Endodermal cell (in vitro differentiated cells): Measurements from ENCODE around the gene ANGPTL8. TPM values are rescaled to one million over a fixed set of nuclear protein-coding genes. Genes with fewer than 3 reads are reported as not detected.

ENCODE experiments used
- DNase-seq: peaks from one replicate; pipeline ENCODE4 v3.0.0-alpha.2; 2017
- H3K27ac ChIP-seq: 2 replicates; pipeline ENCODE4 v1.5.1; 2013; ENCODE audit warnings: mild to moderate bottlenecking, low read depth, low read length, moderate library complexity
- H3K27me3 ChIP-seq: 2 replicates; pipeline ENCODE4 v1.6.1; 2013; ENCODE audit warnings: mild to moderate bottlenecking, low read length, moderate library complexity; ENCODE audit not compliant: insufficient read depth, control insufficient read depth, poor library complexity, severe bottlenecking
- H3K36me3 ChIP-seq: 2 replicates; pipeline ENCODE4 v1.7.0; 2013; ENCODE audit warnings: mild to moderate bottlenecking, low read length, moderate library complexity; ENCODE audit not compliant: control insufficient read depth, insufficient read depth
- H3K4me1 ChIP-seq: one replicate; pipeline ENCODE4 v1.7.0; 2013; ENCODE audit warnings: low read length; ENCODE audit not compliant: control insufficient read depth, insufficient read depth
- H3K4me3 ChIP-seq: 2 replicates; pipeline ENCODE4 v1.5.1; 2013; ENCODE audit warnings: mild to moderate bottlenecking, low read length, moderate library complexity
- H3K9ac ChIP-seq: 2 replicates; pipeline ENCODE4 v1.6.1; 2013; ENCODE audit warnings: mild to moderate bottlenecking, low read length, moderate library complexity; ENCODE audit not compliant: poor library complexity, severe bottlenecking; ENCODE audit errors: extremely low read depth
- H3K9me3 ChIP-seq: 2 replicates; pipeline ENCODE4 v1.6.1; 2013; ENCODE audit warnings: mild to moderate bottlenecking, low read length, moderate library complexity; ENCODE audit not compliant: control insufficient read depth
- H3K27ac Mint-ChIP-seq: 2 replicates; pipeline ENCODE4 v1.8.0; 2020; ENCODE audit warnings: mixed read lengths
- H3K27me3 Mint-ChIP-seq: 2 replicates; pipeline ENCODE4 v1.8.0; 2021; ENCODE audit warnings: mild to moderate bottlenecking, mixed read lengths; ENCODE audit not compliant: insufficient read depth
- H3K36me3 Mint-ChIP-seq: 2 replicates; pipeline ENCODE4 v1.8.0; 2020; ENCODE audit warnings: low read depth, mixed read lengths
- H3K4me1 Mint-ChIP-seq: 2 replicates; pipeline ENCODE4 v1.8.0; 2020; ENCODE audit warnings: mixed read lengths
- H3K4me3 Mint-ChIP-seq: 2 replicates; pipeline ENCODE4 v1.8.0; 2020; ENCODE audit warnings: mild to moderate bottlenecking, moderate library complexity, mixed read lengths
- H3K9me3 Mint-ChIP-seq: 2 replicates; pipeline ENCODE4 v1.8.0; 2020; ENCODE audit warnings: mild to moderate bottlenecking, mixed read lengths
- WGBS, 2 experiments: methylation state at CpG; one replicate each; pipeline versions ENCODE4 v1.1.5 to v1.1.7; 2013; ENCODE audit warnings: missing lambda C conversion rate in 2 of 2, mixed read lengths in 1 of 2; ENCODE audit not compliant: insufficient coverage in 1 of 2, insufficient read length in 1 of 2; 5-methylcytosine and 5-hydroxymethylcytosine counted together
- total RNA-seq, 2 donors: library from RNA; stranded (reverse); fragmentation: NEBNext Ultra II Directional in 1 of 2; extraction: Animal tissue kit (Norgen Biotek cat#: 25700) in 1 of 2; gene quantifications; 2 replicates in 1 of 2; 3 replicates in 1 of 2; pipeline ENCODE4 v1.2.1, GENCODE V29; 2021
- TF ChIP-seq, protein P1 (sequence below): fragments of 200-600 bp; sonication (generic); conservative IDR thresholded peaks from 2 replicates; pipeline ENCODE4 v1.5.0; 2021; ENCODE audit warnings: antibody characterized with exemption, mild to moderate bottlenecking

ANGPTL8 gene
- total RNA-seq, 2 donors from 2014 or later = not detected

- H3K4me1 ChIP-seq = no peaks in the 10 kb centered on the region
- no peak for DNase-seq
- Mint-ChIP-seq H3K9me3 (peaks cover under 1% of the 10 kb centered on the region), H3K4me3 (no peak overlapping the region), H3K27me3 (no peaks in the 10 kb centered on the region), H3K36me3 (peaks cover 50% of the 10 kb centered on the region), H3K4me1 (no peaks in the 10 kb centered on the region), H3K27ac (no peak overlapping the region)
- TF ChIP-seq, protein P1, sequence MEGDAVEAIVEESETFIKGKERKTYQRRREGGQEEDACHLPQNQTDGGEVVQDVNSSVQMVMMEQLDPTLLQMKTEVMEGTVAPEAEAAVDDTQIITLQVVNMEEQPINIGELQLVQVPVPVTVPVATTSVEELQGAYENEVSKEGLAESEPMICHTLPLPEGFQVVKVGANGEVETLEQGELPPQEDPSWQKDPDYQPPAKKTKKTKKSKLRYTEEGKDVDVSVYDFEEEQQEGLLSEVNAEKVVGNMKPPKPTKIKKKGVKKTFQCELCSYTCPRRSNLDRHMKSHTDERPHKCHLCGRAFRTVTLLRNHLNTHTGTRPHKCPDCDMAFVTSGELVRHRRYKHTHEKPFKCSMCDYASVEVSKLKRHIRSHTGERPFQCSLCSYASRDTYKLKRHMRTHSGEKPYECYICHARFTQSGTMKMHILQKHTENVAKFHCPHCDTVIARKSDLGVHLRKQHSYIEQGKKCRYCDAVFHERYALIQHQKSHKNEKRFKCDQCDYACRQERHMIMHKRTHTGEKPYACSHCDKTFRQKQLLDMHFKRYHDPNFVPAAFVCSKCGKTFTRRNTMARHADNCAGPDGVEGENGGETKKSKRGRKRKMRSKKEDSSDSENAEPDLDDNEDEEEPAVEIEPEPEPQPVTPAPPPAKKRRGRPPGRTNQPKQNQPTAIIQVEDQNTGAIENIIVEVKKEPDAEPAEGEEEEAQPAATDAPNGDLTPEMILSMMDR = no peak
- H3K27me3 ChIP-seq = no peaks in the 10 kb centered on the region
- H3K9ac ChIP-seq = no peak overlapping the region
- peaks cover 21% of the 10 kb centered on the region for H3K36me3 ChIP-seq
- H3K4me3 ChIP-seq = no peak overlapping the region
- H3K27ac ChIP-seq = no peak overlapping the region
- peaks cover under 1% of the 10 kb centered on the region for H3K9me3 ChIP-seq
- WGBS, 2 experiments = 96 to 100% methylated on average over 1 of the region's 1 CpG
These were observed 12.7 kb upstream of the ANGPTL8 start for GRCh38 chr19:11226716-11227166.

- Histone ChIP-seq H3K4me1 (no peaks in the 10 kb centered on the region), H3K9me3 (no peaks in the 10 kb centered on the region), H3K27me3 (no peaks in the 10 kb centered on the region), H3K27ac (no peak overlapping the region), H3K36me3 (peaks cover 19% of the 10 kb centered on the region), H3K4me3 (no peak overlapping the region), H3K9ac (no peak overlapping the region)
- peaks cover 48% of the 10 kb centered on the region for H3K36me3 Mint-ChIP-seq
- WGBS, 2 experiments = 88 to 89% methylated on average over 9 to 14 of the region's 14 CpGs
- no peaks in the 10 kb centered on the region for H3K4me1 Mint-ChIP-seq
- H3K9me3 Mint-ChIP-seq = no peaks in the 10 kb centered on the region
- TF ChIP-seq, protein P1 = peak; percentile 68
- H3K27ac Mint-ChIP-seq = no peak overlapping the region
- H3K4me3 Mint-ChIP-seq = no peak overlapping the region
- DNase-seq = peak; percentile 96
- no peaks in the 10 kb centered on the region for H3K27me3 Mint-ChIP-seq
These were observed 12.1 kb upstream of the ANGPTL8 start for GRCh38 chr19:11227195-11227886.

DNA sequence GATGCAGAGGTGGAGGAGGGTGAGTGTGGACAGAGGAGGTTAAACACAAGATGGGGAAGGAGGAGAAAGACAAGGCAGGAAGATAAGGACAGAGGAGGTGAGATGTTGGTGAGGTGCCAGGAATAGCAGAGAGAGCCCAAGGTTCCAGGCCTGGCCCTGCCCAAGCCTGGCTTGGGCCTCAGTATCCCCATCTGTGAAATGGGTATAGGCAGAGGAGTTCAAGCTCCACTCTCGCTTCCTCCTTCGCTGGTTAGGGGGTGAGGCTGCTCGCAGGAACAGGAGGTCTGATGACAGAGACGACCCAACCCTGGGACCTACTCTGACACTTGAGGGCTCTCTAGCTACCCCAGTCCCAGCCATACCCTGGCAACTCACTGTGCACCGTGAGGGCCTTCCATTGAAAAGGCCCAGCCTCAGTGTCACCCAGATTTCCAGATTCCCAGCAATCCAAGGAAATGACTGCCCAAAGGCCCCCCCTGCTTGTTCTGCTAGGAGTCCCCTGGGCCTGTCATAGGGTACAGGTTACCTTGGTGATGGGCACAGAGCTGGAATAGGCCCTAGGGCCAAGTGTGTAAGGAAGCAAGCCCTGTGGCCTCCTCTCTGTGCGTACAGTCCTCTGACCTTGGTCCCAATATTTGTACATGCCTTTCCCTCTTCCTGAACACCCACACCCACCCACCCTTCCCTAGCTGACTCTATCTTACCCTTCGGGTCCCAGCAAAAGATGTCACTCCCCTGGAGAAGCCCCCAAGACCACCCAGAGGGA is 8.6 kb upstream of the ANGPTL8 start:
- Histone ChIP-seq H3K27ac (no peak overlapping the region), H3K4me1 (no peaks in the 10 kb centered on the region), H3K9ac (no peak overlapping the region), H3K36me3 (peaks cover 33% of the 10 kb centered on the region), H3K27me3 (no peaks in the 10 kb centered on the region), H3K9me3 (no peaks in the 10 kb centered on the region), H3K4me3 (no peak overlapping the region)
- TF ChIP-seq, protein P1 = no peak
- H3K36me3 Mint-ChIP-seq = peaks cover 56% of the 10 kb centered on the region
- no peak overlapping the region for H3K4me3 Mint-ChIP-seq
- H3K27ac Mint-ChIP-seq = no peak overlapping the region
- no peaks in the 10 kb centered on the region for H3K4me1 Mint-ChIP-seq
- H3K9me3 Mint-ChIP-seq = no peaks in the 10 kb centered on the region
- no peak for DNase-seq
- no peaks in the 10 kb centered on the region for H3K27me3 Mint-ChIP-seq
- WGBS, 2 experiments = 92 to 96% methylated on average over 7 of the region's 7 CpGs
